Neural crest cell (in vitro differentiated cells): ENCODE results near the gene OCA2. TPM values are rescaled to one million over a fixed set of nuclear protein-coding genes. Genes with fewer than 3 reads are reported as not detected.

ENCODE experiments used
- DNase-seq: peaks from one replicate; pipeline ENCODE4 v3.0.0; 2021; ENCODE audit warnings: low read depth, mixed read lengths, low spot score
- H3K27ac Mint-ChIP-seq: one replicate; pipeline ENCODE4 v1.8.0; 2021; ENCODE audit warnings: mild to moderate bottlenecking, mixed read lengths; ENCODE audit not compliant: unreplicated experiment
- H3K27me3 Mint-ChIP-seq: 2 replicates; pipeline ENCODE4 v1.8.0; 2021; ENCODE audit warnings: low read depth, mild to moderate bottlenecking, mixed read lengths
- H3K36me3 Mint-ChIP-seq: 2 replicates; pipeline ENCODE4 v1.8.0; 2021; ENCODE audit warnings: low read depth, mild to moderate bottlenecking, mixed read lengths
- H3K4me1 Mint-ChIP-seq: 2 replicates; pipeline ENCODE4 v1.8.0; 2021; ENCODE audit warnings: mixed read lengths
- H3K4me3 Mint-ChIP-seq: one replicate; pipeline ENCODE4 v1.8.0; 2021; ENCODE audit warnings: mild to moderate bottlenecking, mixed read lengths
- H3K9me3 Mint-ChIP-seq: 2 replicates; pipeline ENCODE4 v1.8.0; 2021; ENCODE audit warnings: mixed read lengths
- total RNA-seq: library from RNA; stranded (reverse); gene quantifications from 2 replicates; pipeline ENCODE4 v1.2.1, GENCODE V29; 2021
- TF ChIP-seq, protein P1 (sequence below): fragments of 200-600 bp; sonication (generic); conservative IDR thresholded peaks from 2 replicates; pipeline ENCODE4 v1.5.0; 2021; ENCODE audit warnings: antibody characterized with exemption, mild to moderate bottlenecking

Gene OCA2
- total RNA-seq, 1 donor from 2014 or later, result 0.19 TPM

DNA sequence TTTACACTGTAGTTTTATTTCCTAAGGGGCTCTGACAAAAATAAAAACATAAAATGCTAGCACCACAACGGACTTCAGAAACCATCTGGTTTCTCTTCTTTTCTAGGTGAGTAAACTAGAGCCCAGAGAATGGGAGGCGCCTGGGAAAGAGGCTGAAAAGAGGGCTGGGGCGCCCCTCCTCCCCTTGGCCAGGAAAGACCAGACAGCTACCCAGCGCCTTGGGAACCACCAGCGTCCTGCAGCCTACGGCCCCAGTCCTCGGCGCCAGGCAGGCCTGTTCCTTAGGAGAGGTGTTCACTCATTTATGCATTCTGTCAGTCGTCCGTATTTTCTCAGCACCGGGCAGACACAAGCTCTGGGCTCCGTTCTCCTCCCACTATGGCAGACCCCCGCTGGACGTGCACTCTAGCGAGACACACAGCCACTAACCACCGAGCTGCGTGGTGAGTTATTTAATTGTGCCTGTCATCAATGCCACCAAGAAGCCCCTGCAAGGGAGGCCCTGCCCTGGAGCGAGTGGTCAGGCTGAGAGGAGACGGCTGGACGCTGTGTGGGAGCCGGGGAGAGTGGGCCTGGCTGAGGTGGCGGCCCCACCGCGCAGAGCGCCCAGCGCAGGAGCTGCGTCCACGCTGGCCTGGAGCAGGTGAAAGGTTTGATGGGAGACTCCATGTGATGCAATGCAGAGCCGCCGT, 294.4 kb downstream of the OCA2 start:
- TF ChIP-seq, protein P1, sequence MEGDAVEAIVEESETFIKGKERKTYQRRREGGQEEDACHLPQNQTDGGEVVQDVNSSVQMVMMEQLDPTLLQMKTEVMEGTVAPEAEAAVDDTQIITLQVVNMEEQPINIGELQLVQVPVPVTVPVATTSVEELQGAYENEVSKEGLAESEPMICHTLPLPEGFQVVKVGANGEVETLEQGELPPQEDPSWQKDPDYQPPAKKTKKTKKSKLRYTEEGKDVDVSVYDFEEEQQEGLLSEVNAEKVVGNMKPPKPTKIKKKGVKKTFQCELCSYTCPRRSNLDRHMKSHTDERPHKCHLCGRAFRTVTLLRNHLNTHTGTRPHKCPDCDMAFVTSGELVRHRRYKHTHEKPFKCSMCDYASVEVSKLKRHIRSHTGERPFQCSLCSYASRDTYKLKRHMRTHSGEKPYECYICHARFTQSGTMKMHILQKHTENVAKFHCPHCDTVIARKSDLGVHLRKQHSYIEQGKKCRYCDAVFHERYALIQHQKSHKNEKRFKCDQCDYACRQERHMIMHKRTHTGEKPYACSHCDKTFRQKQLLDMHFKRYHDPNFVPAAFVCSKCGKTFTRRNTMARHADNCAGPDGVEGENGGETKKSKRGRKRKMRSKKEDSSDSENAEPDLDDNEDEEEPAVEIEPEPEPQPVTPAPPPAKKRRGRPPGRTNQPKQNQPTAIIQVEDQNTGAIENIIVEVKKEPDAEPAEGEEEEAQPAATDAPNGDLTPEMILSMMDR, result no peak
- no peak for DNase-seq
- H3K27me3 Mint-ChIP-seq, result no peaks in the 10 kb centered on the region

DNA sequence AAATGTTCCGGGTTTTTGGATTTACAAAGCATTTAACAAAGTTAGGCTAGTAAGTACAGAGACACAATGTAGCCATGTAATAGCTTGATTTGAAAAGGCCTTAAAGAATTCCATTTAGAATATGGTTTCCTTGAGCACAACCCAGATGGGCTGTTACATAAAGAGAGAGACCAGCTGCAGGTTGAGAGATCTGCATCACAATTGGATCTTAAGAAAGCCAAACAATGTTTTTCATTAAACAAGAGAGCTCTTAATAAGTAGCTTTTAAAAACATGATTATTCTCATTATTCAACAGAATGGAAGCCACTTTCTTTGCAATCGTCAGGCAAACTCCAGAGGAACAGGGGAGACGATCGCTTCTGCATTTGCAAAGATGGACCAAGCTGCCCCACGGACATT, 300.3 kb downstream of the OCA2 start:
- no peak for DNase-seq
- Mint-ChIP-seq H3K9me3 (peaks cover 3% of the 10 kb centered on the region), H3K4me3 (no peak overlapping the region), H3K36me3 (no peaks in the 10 kb centered on the region), H3K27me3 (no peaks in the 10 kb centered on the region), H3K27ac (no peak overlapping the region), H3K4me1 (peaks cover 29% of the 10 kb centered on the region)
- TF ChIP-seq, protein P1, result no peak

More for the DNA sequence above, 294.4 kb downstream of the OCA2 start:
- Mint-ChIP-seq H3K4me3 (no peak overlapping the region), H3K4me1 (no peaks in the 10 kb centered on the region), H3K36me3 (no peaks in the 10 kb centered on the region), H3K9me3 (peaks cover 6% of the 10 kb centered on the region), H3K27ac (no peak overlapping the region)

DNA sequence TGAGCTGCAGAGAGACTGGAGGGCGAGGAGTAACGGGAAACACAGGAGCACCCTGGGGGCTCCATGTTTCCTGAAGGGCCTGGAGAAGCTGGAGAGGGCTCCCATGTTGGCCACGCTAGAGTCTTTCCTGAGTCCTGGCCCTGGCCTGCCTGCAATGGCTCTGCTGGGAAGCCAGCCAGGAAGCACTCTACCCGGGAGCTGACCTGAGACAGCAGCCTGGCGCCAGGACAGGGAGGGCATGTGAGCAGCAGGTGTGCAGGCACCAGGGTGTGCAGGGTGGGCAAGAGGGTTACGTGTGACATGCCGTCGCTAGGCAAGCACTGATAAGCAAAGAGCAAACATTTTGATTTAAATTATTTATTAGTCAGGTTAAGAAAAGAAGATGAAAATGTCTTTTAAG, 301.4 kb downstream of the OCA2 start:
- DNase-seq, result no peak
- TF ChIP-seq, protein P1, result no peak
- H3K9me3 Mint-ChIP-seq, result no peaks in the 10 kb centered on the region
- H3K27me3 Mint-ChIP-seq, result no peaks in the 10 kb centered on the region
- H3K27ac Mint-ChIP-seq, result no peak overlapping the region
- H3K36me3 Mint-ChIP-seq, result no peaks in the 10 kb centered on the region
- peaks cover 29% of the 10 kb centered on the region for H3K4me1 Mint-ChIP-seq
- H3K4me3 Mint-ChIP-seq, result no peak overlapping the region

DNA sequence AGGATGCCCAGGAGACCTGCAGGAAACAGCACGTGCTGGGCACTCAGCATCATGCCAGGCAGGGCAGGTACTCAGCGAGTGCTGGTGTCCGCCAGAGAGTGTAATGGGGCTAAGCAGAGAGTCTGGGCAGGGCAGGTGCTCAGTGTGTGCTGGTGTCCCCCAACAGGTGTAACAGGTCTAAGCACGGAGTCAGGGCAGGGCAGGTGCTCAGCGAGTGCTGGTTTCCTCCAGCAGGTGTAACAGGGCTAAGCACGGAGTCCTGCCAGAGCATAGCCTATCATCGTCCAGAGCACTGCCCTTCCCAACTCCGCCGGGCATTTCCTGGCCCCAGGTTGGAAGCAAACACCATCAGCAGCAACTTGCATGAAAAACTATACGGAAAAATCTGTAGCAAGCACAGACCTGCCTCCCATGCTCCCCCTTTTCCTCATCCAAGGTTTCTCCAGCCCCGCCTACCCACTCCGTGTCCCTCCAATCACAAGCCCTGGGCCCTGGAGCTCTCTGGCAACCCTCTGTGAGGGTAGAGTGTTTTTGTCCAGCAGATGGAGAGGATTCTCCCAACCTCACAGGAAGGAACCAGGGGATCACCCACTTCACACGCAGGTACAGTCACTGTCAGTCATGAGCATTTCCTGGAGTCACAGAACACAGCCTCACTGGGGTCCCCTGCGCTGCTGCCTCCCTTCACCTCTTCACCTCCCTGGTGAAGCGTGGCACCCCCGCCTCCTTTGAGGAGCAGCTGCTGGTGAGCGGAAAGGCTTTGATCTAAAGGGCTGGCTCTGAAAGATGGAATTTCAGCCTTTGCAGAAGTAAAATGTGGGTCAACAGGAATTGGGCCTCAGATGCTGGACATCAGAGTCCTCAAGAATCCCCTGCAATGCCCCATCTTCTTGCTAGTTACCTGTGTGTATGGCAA, 302.5 kb downstream of the OCA2 start:
- Mint-ChIP-seq H3K27me3 (no peaks in the 10 kb centered on the region), H3K4me3 (no peak overlapping the region), H3K36me3 (no peaks in the 10 kb centered on the region), H3K9me3 (no peaks in the 10 kb centered on the region), H3K4me1 (peaks cover 29% of the 10 kb centered on the region), H3K27ac (peak overlapping the region; percentile 8)
- TF ChIP-seq, protein P1, result no peak
- DNase-seq, result no peak

DNA sequence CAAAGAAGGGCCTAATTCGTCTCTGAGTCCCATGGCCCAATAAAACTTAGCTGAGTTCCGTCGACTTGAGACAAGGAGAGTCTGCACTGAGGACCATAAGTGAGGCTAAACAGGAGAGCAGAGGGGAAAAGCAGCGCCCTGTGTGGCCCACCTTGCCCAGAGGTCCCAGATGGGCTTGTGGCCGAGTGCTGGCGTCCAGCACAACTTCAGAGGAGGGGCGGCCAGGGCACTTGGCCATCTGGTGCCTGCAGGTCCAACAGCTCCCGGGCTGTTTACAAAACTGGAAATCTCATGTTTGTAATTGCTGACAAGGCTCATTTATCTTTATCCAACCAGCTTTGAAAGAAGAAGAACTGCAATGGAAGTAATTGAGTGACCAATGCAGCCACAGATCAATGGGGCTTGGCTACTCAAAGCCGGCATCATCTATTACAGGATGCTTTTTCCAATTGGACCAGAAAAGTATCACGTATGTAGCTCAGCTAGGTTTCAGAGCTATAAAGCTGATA, 306.3 kb downstream of the OCA2 start:
- H3K9me3 Mint-ChIP-seq, result no peaks in the 10 kb centered on the region
- TF ChIP-seq, protein P1, result no peak
- H3K27ac Mint-ChIP-seq, result peak overlapping the region; percentile 62
- DNase-seq, result no peak
- H3K4me1 Mint-ChIP-seq, result peaks cover 25% of the 10 kb centered on the region
- no peaks in the 10 kb centered on the region for H3K27me3 Mint-ChIP-seq
- no peaks in the 10 kb centered on the region for H3K36me3 Mint-ChIP-seq
- no peak overlapping the region for H3K4me3 Mint-ChIP-seq
